HT1080 (cell line): ENCODE data around the gene ITGB8. TPM values are rescaled to one million over a fixed set of nuclear protein-coding genes. Genes with fewer than 3 reads are reported as not detected.
"Not testable (repeated sequence)": the region's sequence is repeated elsewhere in the genome, so short reads cannot be mapped to it uniquely, and the experiment has no call there.

Experiments
- DNase-seq: peaks from one replicate; pipeline ENCODE4 v3.0.0-alpha.2; 2015; ENCODE audit warnings: low read depth
- polyA plus RNA-seq, 2 experiments: library from polyadenylated mRNA; depleted of rRNA; stranded (reverse); fragments of >200 nt; gene quantifications; 2 replicates each; pipeline ENCODE4 v1.2.3, GENCODE V29; 2015
- total RNA-seq: library from RNA; depleted of rRNA; stranded (reverse); fragments of >200 nt; shearing (Covaris generic); gene quantifications from 2 replicates; pipeline ENCODE4 v1.2.3, GENCODE V29; 2014; rRNA removed

The ITGB8 gene
- 1.1 and 1.2 TPM in 2 replicates for total RNA-seq
- 0.36 and 0.60 TPM in 2 replicates for polyA plus RNA-seq (2015; cell fraction: cytosol; rRNA removed)
- polyA plus RNA-seq (2015; cell fraction: nucleus; rRNA removed), result 0.48 and 0.74 TPM in 2 replicates

DNA sequence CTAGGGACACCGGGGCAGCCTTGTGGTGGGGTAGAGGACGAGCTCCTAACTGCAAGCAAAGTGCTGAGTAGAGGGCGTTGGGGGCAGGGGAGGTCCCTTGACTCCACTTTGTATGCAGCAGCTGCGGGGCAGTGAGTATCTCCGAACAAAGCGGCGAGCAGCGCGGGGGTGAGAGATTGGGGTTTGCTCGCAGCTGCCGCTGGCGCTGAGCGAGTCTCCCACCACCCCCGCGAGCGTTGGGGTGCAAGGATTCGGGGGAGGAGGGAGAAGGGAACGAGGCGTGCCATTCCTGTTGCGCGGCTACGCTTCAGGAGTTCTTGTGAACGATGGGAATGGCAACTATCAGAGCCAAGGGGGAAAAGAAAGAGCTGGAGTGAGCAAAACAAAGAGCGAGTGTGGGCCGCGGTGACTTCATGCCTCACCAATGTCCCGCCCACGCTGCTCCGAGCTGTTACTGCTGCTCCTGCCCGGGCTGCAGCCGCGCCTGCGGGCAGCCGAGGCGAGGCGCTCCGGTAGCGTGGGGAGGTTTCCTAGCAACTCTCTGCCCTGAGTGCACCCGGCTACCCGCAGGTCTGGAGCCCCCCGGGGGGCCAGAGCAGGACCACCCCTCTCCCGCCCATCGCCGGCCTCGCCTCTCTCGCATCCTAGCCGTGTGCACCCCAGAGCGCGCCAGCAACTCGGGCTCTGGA lies at the start of gene ITGB8:
TSS of gene ITGB8 (plus strand) at position 662 of the 689 bp plus-strand sequence. CDS start 907 bp downstream, outside the sequence.
- DNase-seq, result peak; percentile 76

DNA sequence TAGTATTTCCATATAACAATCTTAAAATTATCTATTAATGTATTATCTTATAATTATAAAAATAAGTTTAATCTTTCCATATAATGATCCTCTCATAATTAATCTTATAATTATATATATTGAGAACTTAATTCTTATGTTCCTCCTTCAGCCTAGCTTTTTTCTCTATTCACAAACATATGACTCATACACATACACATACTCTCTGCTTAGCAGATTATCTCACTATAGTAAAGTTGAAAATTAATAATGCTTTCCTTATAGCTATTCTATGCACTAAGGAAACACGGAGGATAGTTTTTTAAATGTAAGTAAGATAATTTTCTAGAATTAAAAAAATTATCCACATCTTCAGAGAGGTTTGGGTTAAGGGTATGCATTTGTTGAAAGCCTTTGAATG lies 47.7 kb upstream of the ITGB8 start:
- DNase-seq, result no peak

GRCh38 chr7:20283385-20283784 lies 47.3 kb upstream of the ITGB8 start:
- DNase-seq, result no peak

DNA sequence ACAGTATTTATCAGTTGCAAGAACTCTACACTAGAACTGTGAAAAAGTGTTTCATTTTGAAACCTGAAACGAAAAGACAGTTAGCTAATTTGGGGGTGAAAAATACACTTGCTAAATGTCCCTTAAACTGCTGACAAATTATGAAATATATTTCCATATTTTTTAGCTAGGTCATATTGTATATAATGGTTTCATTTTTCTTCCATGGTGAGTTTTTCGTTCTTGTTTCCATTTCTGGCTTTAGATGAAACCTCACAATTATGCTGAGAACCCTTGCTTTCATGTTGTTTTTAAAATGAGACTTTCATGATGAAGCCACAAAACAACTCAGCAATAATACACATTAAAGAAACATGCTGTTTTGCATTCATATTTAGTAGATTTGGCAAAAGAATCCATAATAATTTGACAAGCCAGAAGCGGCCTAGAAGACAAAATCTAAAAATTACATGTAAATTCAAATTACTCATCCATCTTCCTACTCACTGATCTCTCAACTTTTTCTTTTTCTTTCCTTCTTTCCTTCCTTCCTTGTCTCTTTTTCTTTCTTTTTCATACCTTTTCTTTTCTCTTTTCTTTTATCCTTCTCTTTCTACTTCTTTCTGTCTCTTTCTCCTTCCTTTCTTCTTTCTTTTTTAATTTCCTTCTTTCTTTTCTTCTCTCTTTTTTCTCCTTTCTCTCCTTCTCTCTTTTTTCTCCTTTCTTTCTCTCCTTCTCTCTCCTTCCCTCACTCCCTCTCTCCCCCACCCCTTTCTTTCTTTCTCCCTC lies 46.5 kb upstream of the ITGB8 start:
- no peak for DNase-seq

- no peak for DNase-seq
Measured at GRCh38 chr7:20284771-20285143, 45.9 kb upstream of the ITGB8 start.

- DNase-seq, result no peak
Measured at GRCh38 chr7:20287317-20287716, 43.4 kb upstream of the ITGB8 start.

- no peak for DNase-seq
Measured at GRCh38 chr7:20288036-20288435, 42.7 kb upstream of the ITGB8 start.

GRCh38 chr7:20290505-20291111 lies 40.1 kb upstream of the ITGB8 start:
- DNase-seq, result no peak

DNA sequence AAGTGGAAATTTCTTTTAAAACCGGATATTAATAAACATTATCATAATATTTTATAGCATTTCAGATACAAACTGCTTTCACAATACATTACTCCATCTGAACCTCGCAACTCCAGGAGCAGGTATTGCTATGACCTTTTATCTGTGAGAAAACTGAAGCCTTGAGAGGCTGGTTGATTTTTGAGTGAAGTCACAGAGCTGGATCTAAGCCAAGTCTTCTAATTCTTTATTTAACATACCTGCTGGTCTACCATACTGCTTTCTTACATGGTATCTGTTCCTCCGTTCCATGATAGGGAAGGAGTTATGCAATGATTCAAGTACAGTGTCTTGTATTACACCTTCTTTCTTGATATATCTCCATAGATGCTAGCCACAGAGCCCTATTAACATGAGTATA lies 37.4 kb upstream of the ITGB8 start:
- DNase-seq, result no peak

DNA sequence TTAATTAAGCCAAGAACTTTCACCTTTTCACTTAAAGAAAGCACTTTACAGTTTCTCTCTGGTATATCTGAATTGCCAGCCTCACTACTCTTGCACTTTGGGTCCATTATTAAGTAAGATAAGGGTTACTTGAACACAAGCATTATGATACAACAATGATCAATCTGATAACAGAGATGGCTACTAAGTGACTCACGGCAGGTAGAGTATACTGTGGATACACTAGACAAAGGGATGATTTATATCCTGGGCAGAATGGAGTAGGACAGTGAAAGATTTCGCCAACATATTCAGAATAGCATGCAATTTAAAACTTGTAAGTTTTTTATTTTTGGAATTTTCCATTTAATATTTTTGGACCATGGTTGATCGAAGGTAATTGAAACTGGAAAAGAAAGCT lies 34.3 kb upstream of the ITGB8 start:
- DNase-seq, result no peak

GRCh38 chr7:20296901-20297300 lies 33.8 kb upstream of the ITGB8 start:
- DNase-seq, result no peak

DNA sequence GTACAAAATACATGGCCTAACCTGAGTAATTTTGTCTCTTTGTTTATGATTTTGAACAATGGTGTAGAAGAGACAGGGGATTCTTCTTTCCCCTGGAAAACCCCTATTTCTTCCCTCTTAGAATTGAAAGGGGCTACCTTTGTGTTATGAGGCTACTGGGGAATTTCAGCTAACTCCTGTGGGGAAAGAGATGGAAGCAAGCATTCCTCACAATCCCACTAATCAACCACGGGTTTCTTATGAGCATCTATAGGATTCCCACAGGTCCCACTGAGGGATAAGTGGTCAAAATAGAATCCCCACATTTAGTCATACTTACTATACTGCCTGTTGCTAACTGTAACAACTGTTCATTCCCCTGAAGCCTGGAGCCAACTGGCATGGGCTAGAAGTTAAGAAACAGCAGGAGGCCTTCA lies 32.2 kb upstream of the ITGB8 start:
- no peak for DNase-seq

DNA sequence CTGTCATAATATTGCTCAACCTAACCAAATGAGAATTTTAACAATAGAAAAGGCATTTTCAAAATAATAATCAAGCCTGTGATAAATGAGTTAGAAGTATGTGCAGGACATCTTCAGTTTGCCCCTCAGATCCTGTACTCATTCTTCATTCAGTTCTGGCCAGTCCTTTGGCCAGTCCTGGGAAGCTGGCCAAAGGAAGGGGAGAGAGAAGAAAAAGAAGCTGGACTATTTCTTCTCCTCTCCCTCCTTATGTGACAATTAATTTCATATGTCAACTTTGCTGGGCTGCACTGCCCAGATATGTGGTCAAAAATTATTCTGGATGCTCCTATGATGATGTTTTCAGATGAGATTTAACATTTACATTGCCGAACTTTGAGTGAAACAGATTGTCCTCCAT lies 31.6 kb upstream of the ITGB8 start:
- no peak for DNase-seq

GRCh38 chr7:20299647-20300312 lies 30.9 kb upstream of the ITGB8 start:
- DNase-seq, result no peak

DNA sequence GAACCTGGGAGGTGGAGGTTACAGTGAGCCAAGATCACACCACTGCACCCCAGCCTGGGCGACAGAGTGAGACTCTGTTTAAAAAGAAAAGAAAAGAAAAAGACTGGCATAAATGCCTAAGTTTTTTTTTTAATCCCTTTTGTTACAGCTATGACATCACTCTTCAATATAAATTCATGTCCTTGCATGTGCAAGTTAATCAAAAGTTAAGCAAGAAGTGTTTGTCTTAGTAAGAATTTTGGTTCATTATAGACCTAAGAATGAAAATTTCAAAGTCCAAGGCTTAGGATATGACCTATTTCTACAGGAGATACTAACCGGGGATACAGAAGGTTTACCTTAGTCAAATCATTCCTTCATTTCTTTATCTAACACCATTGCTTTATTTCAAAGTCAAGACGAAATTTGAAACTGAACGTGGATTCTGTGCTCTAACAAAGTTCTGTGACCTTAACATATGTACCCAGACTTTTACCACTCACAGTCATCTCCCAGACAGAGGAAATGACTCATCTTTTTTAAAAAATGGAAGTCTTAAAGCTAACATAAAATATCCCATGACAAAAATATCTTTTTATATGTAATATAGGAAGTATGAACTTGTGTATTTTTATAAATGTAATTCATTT lies 29.3 kb upstream of the ITGB8 start:
- peak; percentile 59 for DNase-seq

- DNase-seq, result not testable (repeated sequence)
Measured at GRCh38 chr7:20302300-20302699, 28.4 kb upstream of the ITGB8 start.

DNA sequence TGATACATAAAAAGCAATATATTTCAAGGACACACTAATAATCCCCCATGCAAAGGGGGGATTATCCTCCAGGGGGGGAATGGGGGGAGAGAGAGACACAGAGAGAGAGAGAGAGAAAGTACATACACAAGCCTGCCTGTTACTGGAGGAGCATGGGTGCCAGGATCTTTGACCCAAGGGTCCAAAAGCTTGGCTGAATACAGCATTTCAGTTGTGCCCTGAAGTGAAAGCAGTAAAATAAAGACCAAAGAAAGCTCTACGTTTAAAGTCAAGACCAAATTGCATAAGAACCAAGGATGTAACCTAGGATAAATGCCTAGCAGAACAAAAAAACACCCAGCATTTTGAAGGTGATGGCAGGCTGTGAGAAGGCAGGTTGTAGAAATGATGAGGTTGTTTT lies 27.8 kb upstream of the ITGB8 start:
- no peak for DNase-seq

DNA sequence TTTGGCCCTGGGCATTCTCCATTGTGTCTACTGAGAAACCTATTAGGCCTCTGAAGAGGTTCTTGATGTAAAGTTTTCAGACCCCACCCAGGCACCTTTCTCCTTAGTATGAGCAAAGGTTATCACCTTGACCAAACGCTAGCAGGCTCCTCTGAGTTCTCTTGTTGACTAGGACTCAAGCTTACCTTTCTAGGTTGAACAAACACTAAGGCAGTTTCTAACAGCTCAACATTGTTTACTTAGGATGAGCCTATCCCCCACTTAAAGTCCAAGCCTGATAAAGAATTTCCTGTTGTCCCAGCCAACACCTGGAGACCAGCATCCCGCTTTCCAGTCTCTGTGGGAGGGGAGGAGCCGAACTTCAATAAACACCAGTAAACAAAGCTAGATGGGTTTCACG lies 26.3 kb upstream of the ITGB8 start:
- DNase-seq, result no peak

DNA sequence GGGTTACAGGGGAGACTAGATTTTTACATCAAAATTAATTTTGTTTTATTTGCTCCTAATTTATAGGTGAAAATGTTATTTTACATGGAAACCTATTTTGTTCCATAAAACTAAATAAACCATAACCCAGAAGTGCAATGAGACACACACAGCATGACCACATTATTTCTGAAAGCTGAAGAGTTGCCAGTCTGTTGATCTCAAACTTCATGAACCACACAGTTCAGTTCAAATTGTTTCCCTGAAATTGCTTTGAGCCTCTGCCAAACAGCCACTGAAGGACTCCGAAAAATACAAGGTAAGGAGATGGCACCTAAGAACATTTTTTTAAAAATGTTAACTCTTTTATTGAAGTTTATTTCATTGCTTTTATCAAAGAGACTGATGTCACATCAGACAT lies 25.0 kb upstream of the ITGB8 start:
- no peak for DNase-seq

DNA sequence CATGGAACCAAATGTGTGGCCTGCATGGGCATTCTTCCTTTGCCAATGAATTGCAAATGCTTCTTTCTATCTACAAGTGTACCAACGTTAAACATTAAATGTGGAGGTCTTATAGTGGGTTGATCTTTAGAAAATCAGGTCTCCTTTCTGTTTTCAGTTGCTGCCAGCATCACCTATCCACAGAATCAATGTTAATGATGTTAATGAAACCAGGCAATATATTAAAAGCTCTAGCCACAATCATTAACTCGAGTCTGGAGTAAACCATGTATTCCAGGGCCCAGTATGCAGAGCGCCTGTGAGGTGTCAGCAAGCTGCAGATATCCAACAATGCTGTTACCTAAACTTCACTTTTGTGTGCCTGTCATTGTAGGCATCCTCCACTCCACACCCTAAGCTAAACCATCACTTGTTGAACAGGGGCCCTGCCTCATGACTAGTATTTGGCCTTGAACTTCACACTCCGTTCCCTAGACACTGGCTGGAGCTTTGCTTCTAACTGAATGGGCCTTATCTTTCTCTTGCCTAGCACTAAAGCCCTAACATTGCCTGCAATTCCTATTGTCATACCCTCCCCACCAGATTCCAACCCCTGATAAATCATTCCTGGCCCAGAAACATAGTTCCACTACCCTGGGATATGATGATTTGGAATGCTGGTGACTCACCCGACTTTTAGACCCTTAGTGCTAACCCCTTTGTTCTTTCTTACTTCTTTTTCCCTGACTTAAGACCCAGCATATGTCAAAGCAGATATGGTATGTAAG lies 24.3 kb upstream of the ITGB8 start:
- DNase-seq, result peak; percentile 61

DNA sequence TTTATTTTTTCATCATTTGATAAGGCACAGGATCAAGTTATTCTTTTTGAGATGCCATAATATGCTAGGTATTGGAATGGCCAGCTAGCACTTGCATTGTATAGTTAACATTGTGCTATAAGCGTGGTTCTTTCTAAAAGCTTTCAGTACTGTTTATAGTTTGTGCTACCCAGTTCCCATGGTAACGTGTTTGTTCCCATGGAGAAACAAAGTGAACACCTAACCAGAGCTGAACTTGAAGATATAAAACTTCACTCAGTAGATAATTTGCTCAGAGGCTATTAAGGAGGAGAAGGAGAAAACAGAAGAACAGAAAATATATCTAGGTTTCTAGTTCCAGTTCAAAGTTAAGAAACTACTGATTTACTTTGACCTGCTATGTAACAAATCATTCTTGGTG lies 23.6 kb upstream of the ITGB8 start:
- peak; percentile 34 for DNase-seq
